K562 (cell line): ENCODE measurements around the gene PELI3. TPM values are rescaled to one million over a fixed set of nuclear protein-coding genes. Genes with fewer than 3 reads are reported as not detected.

Source experiments
- CEBPG ChIP-seq, 3 experiments: fragments of 200-800 bp in 1 of 3; sonication (Bioruptor generic) in 1 of 3; sonication (generic) in 1 of 3; formaldehyde crosslinking in 1 of 3; IDR thresholded peaks in 2 of 3; conservative IDR thresholded peaks in 1 of 3; 2 replicates each; pipeline versions ENCODE4 v1.6.1 to v1.8.0; 2016 to 2022; ENCODE audit warnings: missing compliant biosample characterization in 2 of 3, missing genetic modification characterization in 2 of 3, mild to moderate bottlenecking in 1 of 3, missing genetic modification reagents in 1 of 3
- ERF ChIP-seq: fragments of 450-650 bp; formaldehyde crosslinking; IDR thresholded peaks from 2 replicates; pipeline ENCODE4 v1.4.0; 2020; ENCODE audit warnings: mild to moderate bottlenecking, mixed read lengths
- EWSR1 ChIP-seq: fragments of 450-650 bp; IDR thresholded peaks from 2 replicates; pipeline ENCODE4 v1.6.1; 2018; ENCODE audit warnings: borderline replicate concordance, mild to moderate bottlenecking, low read depth, moderate library complexity; ENCODE audit not compliant: partially characterized antibody
- FOXP4 ChIP-seq: sonication (generic); formaldehyde crosslinking; IDR thresholded peaks from 2 replicates; pipeline ENCODE4 v1.8.0; 2022; ENCODE audit warnings: mild to moderate bottlenecking, missing genetic modification reagents, borderline replicate concordance
- IRF2 ChIP-seq: sonication (generic); formaldehyde crosslinking; IDR thresholded peaks from 2 replicates; pipeline ENCODE4 v1.8.1; 2022; ENCODE audit warnings: mild to moderate bottlenecking, missing genetic modification reagents
- MIER1 ChIP-seq: fragments of 450-650 bp; IDR thresholded peaks from 2 replicates; pipeline ENCODE4 v1.6.1; 2016; ENCODE audit warnings: antibody characterized with exemption, mild to moderate bottlenecking, low read depth
- MYNN ChIP-seq, 2 experiments: sonication (generic); formaldehyde crosslinking in 1 of 2; IDR thresholded peaks; 2 replicates each; pipeline versions ENCODE4 v1.5.0 to v1.6.1; 2016 to 2020; ENCODE audit warnings: antibody characterized with exemption in 1 of 2, missing genetic modification reagents in 1 of 2
- NRF1 ChIP-seq, 2 experiments: fragments of 450-650 bp; IDR thresholded peaks in 1 of 2; conservative IDR thresholded peaks in 1 of 2; 2 replicates each; pipeline ENCODE4 v1.6.1; 2014; ENCODE audit warnings: mild to moderate bottlenecking in 2 of 2
- POLR2AphosphoS2 ChIP-seq: IDR thresholded peaks from 2 replicates; pipeline ENCODE4 v1.6.1; 2012; ENCODE audit warnings: low read length, improper control_type of control experiment
- SAP30 ChIP-seq: fragments of 200-600 bp; sonication (generic); IDR thresholded peaks from 2 replicates; pipeline ENCODE4 v1.6.1; 2012; ENCODE audit warnings: borderline replicate concordance, low read depth, mild to moderate bottlenecking, moderate library complexity, low read length, control low read depth, inconsistent platforms; ENCODE audit not compliant: insufficient read depth, poor library complexity, severe bottlenecking
- ZC3H4 ChIP-seq: sonication (generic); formaldehyde crosslinking; IDR thresholded peaks from 2 replicates; pipeline ENCODE4 v1.9.0; 2021; ENCODE audit warnings: missing genetic modification reagents, borderline replicate concordance
- ZNF197 ChIP-seq: fragments of 200-800 bp; sonication (Bioruptor generic); IDR thresholded peaks from 2 replicates; pipeline ENCODE4 v1.6.1; 2016; ENCODE audit warnings: low read depth, missing genetic modification characterization, missing compliant biosample characterization
- polyA plus RNA-seq, 8 experiments: library from polyadenylated mRNA; depleted of rRNA in 4 of 8; stranded (reverse) in 5 of 8; unstranded in 3 of 8; fragments of >200 nt; fragmentation: Nextera tagmentation in 2 of 8; fragmentation: Illumina TruSeq in 1 of 8; extraction: Ambion mirVana in 2 of 8; extraction: Trizol in 1 of 8; gene quantifications; 2 replicates each; pipeline versions ENCODE4 v1.2.1 to v1.2.3, GENCODE V29; 2011 to 2014; ENCODE audit warnings: inconsistent platforms in 1 of 8, missing spikeins in 1 of 8
- total RNA-seq, 7 experiments: library from RNA; depleted of rRNA in 6 of 7; stranded (reverse); fragments of >200 nt in 6 of 7; fragmentation: Illumina TruSeq in 2 of 7; extraction: Trizol in 2 of 7; gene quantifications; 2 replicates each; pipeline versions ENCODE4 v1.2.1 to v1.2.3, GENCODE V29; 2011 to 2021; ENCODE audit warnings: low replicate concordance in 1 of 7
- TF ChIP-seq, protein P1 (sequence below): sonication (generic); formaldehyde crosslinking; IDR thresholded peaks from 2 replicates; pipeline ENCODE4 v1.9.0; 2022; ENCODE audit warnings: mild to moderate bottlenecking, missing genetic modification reagents
- TF ChIP-seq, protein P2 (sequence below): fragments of 250-450 bp; sonication (Bioruptor Pico); IDR thresholded peaks from 2 replicates; pipeline ENCODE4 v1.4.0; 2020; ENCODE audit warnings: mild to moderate bottlenecking, moderate library complexity

The PELI3 gene
- total and polyA plus RNA-seq, 9 of the 15 experiments (the other 6 are each of a cell fraction or from before 2014, with no cell fraction given) = 0.17 to 4.2 (median 1.9) TPM

GRCh38 chr11:66421492-66422205 lies 45.1 kb upstream of the PELI3 start (continued):
- TF ChIP-seq POLR2AphosphoS2 (no peak), MIER1 (peak; percentile 100), CEBPG (CRISPR knock-in tag; IDR thresholded peaks at IDR 0.05) (peak; percentile 95), CEBPG (tag; conservative IDR thresholded peaks at IDR 0.05 in 1 of 2, IDR thresholded peaks at IDR 0.05 in 1 of 2) (no peak), IRF2 (CRISPR knock-in tag) (peak; percentile 100), FOXP4 (peak; percentile 100), SAP30 (peak; percentile 100), NRF1 (conservative IDR thresholded peaks at IDR 0.05 in 1 of 2, IDR thresholded peaks at IDR 0.05 in 1 of 2) (peak in 1 of 2 experiments; percentile 36; a peak in 1 of 4 replicates), ZC3H4 (CRISPR knock-in tag) (peak; percentile 98), ZNF197 (CRISPR knock-in tag) (peak; percentile 100), ERF (CRISPR knock-in tag) (peak; percentile 98), MYNN (IDR thresholded peaks at IDR 0.05) (0 out of 2 replicates have a peak, but pooled peaks have one; percentile 36), MYNN (CRISPR knock-in tag; IDR thresholded peaks at IDR 0.05) (peak; percentile 99), EWSR1 (no peak)
- TF ChIP-seq, protein P1, sequence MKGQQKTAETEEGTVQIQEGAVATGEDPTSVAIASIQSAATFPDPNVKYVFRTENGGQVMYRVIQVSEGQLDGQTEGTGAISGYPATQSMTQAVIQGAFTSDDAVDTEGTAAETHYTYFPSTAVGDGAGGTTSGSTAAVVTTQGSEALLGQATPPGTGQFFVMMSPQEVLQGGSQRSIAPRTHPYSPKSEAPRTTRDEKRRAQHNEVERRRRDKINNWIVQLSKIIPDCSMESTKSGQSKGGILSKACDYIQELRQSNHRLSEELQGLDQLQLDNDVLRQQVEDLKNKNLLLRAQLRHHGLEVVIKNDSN (CRISPR knock-in tag) = peak; percentile 88
- TF ChIP-seq, protein P2, sequence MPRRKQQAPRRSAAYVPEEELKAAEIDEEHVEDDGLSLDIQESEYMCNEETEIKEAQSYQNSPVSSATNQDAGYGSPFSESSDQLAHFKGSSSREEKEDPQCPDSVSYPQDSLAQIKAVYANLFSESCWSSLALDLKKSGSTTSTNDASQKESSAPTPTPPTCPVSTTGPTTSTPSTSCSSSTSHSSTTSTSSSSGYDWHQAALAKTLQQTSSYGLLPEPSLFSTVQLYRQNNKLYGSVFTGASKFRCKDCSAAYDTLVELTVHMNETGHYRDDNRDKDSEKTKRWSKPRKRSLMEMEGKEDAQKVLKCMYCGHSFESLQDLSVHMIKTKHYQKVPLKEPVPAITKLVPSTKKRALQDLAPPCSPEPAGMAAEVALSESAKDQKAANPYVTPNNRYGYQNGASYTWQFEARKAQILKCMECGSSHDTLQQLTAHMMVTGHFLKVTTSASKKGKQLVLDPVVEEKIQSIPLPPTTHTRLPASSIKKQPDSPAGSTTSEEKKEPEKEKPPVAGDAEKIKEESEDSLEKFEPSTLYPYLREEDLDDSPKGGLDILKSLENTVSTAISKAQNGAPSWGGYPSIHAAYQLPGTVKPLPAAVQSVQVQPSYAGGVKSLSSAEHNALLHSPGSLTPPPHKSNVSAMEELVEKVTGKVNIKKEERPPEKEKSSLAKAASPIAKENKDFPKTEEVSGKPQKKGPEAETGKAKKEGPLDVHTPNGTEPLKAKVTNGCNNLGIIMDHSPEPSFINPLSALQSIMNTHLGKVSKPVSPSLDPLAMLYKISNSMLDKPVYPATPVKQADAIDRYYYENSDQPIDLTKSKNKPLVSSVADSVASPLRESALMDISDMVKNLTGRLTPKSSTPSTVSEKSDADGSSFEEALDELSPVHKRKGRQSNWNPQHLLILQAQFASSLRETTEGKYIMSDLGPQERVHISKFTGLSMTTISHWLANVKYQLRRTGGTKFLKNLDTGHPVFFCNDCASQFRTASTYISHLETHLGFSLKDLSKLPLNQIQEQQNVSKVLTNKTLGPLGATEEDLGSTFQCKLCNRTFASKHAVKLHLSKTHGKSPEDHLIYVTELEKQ (CRISPR knock-in tag) = peak; percentile 91
